Erythroblast (primary cell): ENCODE results near the gene WDR5.

Source experiments
- GATA1 ChIP-seq: IDR thresholded peaks from 2 replicates; pipeline ENCODE4 v1.6.1; 2011; ENCODE audit warnings: low read depth, mild to moderate bottlenecking, control low read depth, low read length, moderate library complexity
- POLR2A ChIP-seq: IDR thresholded peaks from 2 replicates; pipeline ENCODE4 v1.6.1; 2011; ENCODE audit warnings: mild to moderate bottlenecking, low read length

DNA sequence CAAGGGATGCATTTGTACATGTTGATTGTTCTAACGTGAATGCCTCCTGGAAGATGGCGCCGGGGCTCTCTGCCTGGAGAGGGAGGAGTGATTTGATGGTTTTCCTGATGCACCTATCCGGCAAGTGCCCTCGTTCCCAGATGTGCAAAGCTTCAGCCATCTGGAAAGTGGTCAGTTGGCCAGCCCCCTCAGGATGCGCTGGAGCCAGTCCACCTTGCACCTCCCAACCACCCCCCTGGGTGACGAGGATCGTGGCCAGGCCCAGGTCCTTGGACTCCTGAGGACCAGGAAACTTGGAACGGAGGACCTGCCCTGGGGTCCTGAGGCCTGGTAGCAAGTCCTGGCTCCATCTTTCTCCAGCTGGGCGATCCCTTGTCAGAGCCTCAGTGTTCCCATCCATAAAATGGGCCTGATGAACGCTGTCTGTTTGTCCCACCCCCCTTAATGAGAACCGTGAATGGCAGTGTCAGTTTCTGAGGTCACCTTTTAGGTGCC is 52.1 kb downstream of the WDR5 start:
- TF ChIP-seq POLR2A (no peak), GATA1 (no peak)
